HUES64 (cell line): ENCODE data around the gene SPRR1A.
"Not testable (repeated sequence)": the region's sequence is repeated elsewhere in the genome, so short reads cannot be mapped to it uniquely, and the experiment has no call there.

Source experiments
- H3K27ac ChIP-seq: 2 replicates; pipeline ENCODE4 v1.7.0; 2013; ENCODE audit warnings: low read depth, low read length, inconsistent platforms
- H3K27me3 ChIP-seq: 2 replicates; pipeline ENCODE4 v1.6.1; 2013; ENCODE audit warnings: mild to moderate bottlenecking, low read length; ENCODE audit not compliant: insufficient read depth
- H3K36me3 ChIP-seq: 2 replicates; pipeline ENCODE4 v1.6.1; 2013; ENCODE audit warnings: mild to moderate bottlenecking, low read length; ENCODE audit not compliant: insufficient read depth
- H3K4me1 ChIP-seq: 2 replicates; pipeline ENCODE4 v1.6.1; 2013; ENCODE audit warnings: mild to moderate bottlenecking, low read length, moderate library complexity; ENCODE audit not compliant: insufficient read depth
- H3K4me3 ChIP-seq: 2 replicates; pipeline ENCODE4 v1.5.1; 2013; ENCODE audit warnings: mild to moderate bottlenecking, low read length, moderate library complexity
- H3K9ac ChIP-seq: 2 replicates; pipeline ENCODE4 v1.6.1; 2013; ENCODE audit warnings: mild to moderate bottlenecking, low read depth, low read length
- H3K9me3 ChIP-seq: 2 replicates; pipeline ENCODE4 v1.6.1; 2013; ENCODE audit warnings: low read depth, low read length; ENCODE audit not compliant: insufficient read depth
- WGBS: fragments of 150-250, 120-280 bp; methylation state at CpG from one replicate; pipeline ENCODE4 v1.1.7; 2013; ENCODE audit warnings: missing lambda C conversion rate; 5-methylcytosine and 5-hydroxymethylcytosine counted together

Gene SPRR1A

GRCh38 chr1:152997901-152998300, 14.0 kb downstream of the SPRR1A start:
- Histone ChIP-seq H3K36me3 (no peaks in the 10 kb centered on the region), H3K27me3 (no peaks in the 10 kb centered on the region), H3K4me1 (peaks cover 5% of the 10 kb centered on the region; the same call in 1 of the 2 replicates), H3K27ac (no peak overlapping the region), H3K9ac (no peak overlapping the region), H3K9me3 (peaks cover 29% of the 10 kb centered on the region), H3K4me3 (no peak overlapping the region)
- 66% methylated on average over 7 of the region's 7 CpGs for WGBS

- H3K9me3 ChIP-seq, result peaks cover 29% of the 10 kb centered on the region
- no peaks in the 10 kb centered on the region for H3K36me3 ChIP-seq
- no peaks in the 10 kb centered on the region for H3K27me3 ChIP-seq
- 90% methylated on average over 4 of the region's 4 CpGs for WGBS
- no peak overlapping the region for H3K4me3 ChIP-seq
- H3K9ac ChIP-seq, result no peak overlapping the region
- H3K4me1 ChIP-seq, result peaks cover 5% of the 10 kb centered on the region; the same call in 1 of the 2 replicates
- H3K27ac ChIP-seq, result no peak overlapping the region
Measured at GRCh38 chr1:152998476-152998875, 14.6 kb downstream of the SPRR1A start.

- Histone ChIP-seq H3K9ac (no peak overlapping the region), H3K36me3 (no peaks in the 10 kb centered on the region), H3K27ac (no peak overlapping the region), H3K9me3 (peaks cover 24% of the 10 kb centered on the region), H3K4me1 (peaks cover 5% of the 10 kb centered on the region; the same call in 1 of the 2 replicates), H3K27me3 (no peaks in the 10 kb centered on the region), H3K4me3 (no peak overlapping the region)
- WGBS, result 71% methylated on average over 6 of the region's 6 CpGs
Measured at GRCh38 chr1:152999818-153000217, 15.9 kb downstream of the SPRR1A start.

DNA sequence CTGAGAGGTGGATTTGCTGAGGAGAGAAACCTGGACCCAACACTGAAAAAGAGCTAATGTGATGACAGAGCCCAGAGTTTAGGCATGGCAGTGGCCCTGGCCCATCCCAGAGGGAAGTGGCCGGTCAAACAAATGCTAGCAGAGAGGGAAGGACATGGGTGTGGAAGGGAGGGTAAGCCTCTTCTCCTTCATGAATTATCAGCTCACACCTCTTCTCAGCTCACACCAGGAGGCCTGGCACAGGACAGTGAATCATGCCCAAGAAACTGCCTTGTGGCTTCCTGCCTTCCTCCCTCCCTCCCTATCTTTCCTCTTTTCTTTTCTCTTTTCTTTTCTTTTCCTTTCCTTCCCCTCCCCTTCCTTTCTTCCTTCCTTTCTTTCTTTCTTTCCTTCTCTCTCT, 16.4 kb downstream of the SPRR1A start:
- 80% methylated on average over 1 of the region's 1 CpG for WGBS
- no peak overlapping the region for H3K9ac ChIP-seq

GRCh38 chr1:153001382-153001781, 17.5 kb downstream of the SPRR1A start, which contains the start of gene SPRR3:
SPRR3 (plus strand) TSS chr1:153001749; CDS start chr1:153003021, 1,272 bp downstream.
- Histone ChIP-seq H3K9me3 (peaks cover 15% of the 10 kb centered on the region), H3K4me1 (peaks cover 5% of the 10 kb centered on the region; the same call in 1 of the 2 replicates), H3K36me3 (no peaks in the 10 kb centered on the region), H3K27ac (no peak within 1 kb of the TSS), H3K4me3 (no peak within 1 kb of the TSS), H3K9ac (no peak within 1 kb of the TSS), H3K27me3 (no peaks in the 10 kb centered on the region)
- 68% methylated on average over 2 of the region's 2 CpGs for WGBS

More for the DNA sequence above, 16.4 kb downstream of the SPRR1A start:
- H3K36me3 ChIP-seq, result no peaks in the 10 kb centered on the region
- H3K9me3 ChIP-seq, result peaks cover 23% of the 10 kb centered on the region
- no peak overlapping the region for H3K27ac ChIP-seq
- no peak overlapping the region for H3K4me3 ChIP-seq
- peaks cover 5% of the 10 kb centered on the region; the same call in 1 of the 2 replicates for H3K4me1 ChIP-seq
- no peaks in the 10 kb centered on the region for H3K27me3 ChIP-seq

- H3K27ac ChIP-seq, H3K4me3 ChIP-seq, H3K36me3 ChIP-seq, H3K9ac ChIP-seq, H3K4me1 ChIP-seq, H3K27me3 ChIP-seq: not testable (repeated sequence)
- WGBS, result 79% methylated on average over 8 of the region's 8 CpGs
- peaks cover 14% of the 10 kb centered on the region for H3K9me3 ChIP-seq
Measured at GRCh38 chr1:153011235-153011758, 27.4 kb downstream of the SPRR1A start.

GRCh38 chr1:153021829-153022228, 37.9 kb downstream of the SPRR1A start:
- 64% methylated on average over 2 of the region's 2 CpGs for WGBS
- not testable (repeated sequence) for H3K27ac ChIP-seq

DNA sequence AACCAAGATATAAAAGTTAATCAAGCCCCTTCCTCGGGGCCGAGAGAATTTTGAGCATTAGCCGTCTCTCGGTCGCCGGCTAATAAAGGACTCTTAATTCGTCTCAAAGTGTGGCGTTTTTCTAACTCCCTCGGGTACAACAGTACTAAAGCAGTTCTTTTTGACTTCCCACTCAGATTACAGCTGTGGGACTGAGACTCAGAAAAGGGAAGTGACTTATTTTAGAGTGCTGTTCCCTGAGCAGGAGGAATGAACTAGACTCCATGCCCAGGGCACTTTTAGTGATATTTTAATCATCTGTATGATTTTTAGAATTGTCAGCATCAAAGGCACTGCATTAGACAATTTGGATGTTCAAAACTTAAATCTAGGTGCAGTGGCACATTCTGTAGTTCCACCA, 38.5 kb downstream of the SPRR1A start:
- not testable (repeated sequence) for H3K9ac ChIP-seq, H3K27me3 ChIP-seq, H3K4me3 ChIP-seq, H3K4me1 ChIP-seq, H3K27ac ChIP-seq, H3K36me3 ChIP-seq
- H3K9me3 ChIP-seq, result peaks cover 10% of the 10 kb centered on the region; the same call in 1 of the 2 replicates
- WGBS, result 92% methylated on average over 9 of the region's 9 CpGs

More at GRCh38 chr1:153021829-153022228, 37.9 kb downstream of the SPRR1A start:
- not testable (repeated sequence) for H3K9ac ChIP-seq, H3K4me3 ChIP-seq, H3K4me1 ChIP-seq, H3K27me3 ChIP-seq, H3K36me3 ChIP-seq
- H3K9me3 ChIP-seq, result peaks cover 10% of the 10 kb centered on the region; the same call in 1 of the 2 replicates

- WGBS, result 85% methylated on average over 7 of the region's 7 CpGs
Measured at GRCh38 chr1:153023109-153023508, 39.2 kb downstream of the SPRR1A start.

DNA sequence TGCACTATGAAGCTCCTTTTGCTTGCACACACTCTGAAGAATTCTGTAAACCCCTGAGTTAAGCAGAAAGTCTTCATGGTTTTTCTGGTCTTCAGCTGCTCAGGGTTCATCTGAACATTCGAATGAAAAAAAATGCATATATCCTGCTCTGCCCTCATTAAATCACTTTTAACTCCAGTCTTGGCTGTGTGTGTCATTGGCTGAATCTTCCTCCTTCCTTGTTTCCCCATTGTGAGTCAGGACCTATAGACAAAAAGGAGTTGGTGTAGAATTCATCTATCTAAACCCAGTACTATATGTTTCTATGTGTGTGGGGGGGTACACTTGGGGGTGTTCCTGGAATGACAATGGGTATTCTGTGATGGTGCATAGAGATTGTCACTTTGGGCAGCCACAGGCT, 40.5 kb downstream of the SPRR1A start:
- 88% methylated on average over 1 of the region's 1 CpG for WGBS
- H3K4me3 ChIP-seq, result no peak overlapping the region
- H3K36me3 ChIP-seq, result no peaks in the 10 kb centered on the region
- H3K9me3 ChIP-seq, result 0 out of 2 replicates have a peak, but pooled peaks cover 2% of the 10 kb centered on the region
- H3K27ac ChIP-seq, result no peak overlapping the region
- no peak overlapping the region for H3K9ac ChIP-seq
- 0 out of 2 replicates have a peak, but pooled peaks cover 7% of the 10 kb centered on the region for H3K4me1 ChIP-seq
- no peaks in the 10 kb centered on the region for H3K27me3 ChIP-seq

More at GRCh38 chr1:153023109-153023508, 39.2 kb downstream of the SPRR1A start:
- Histone ChIP-seq H3K27me3 (no peaks in the 10 kb centered on the region), H3K27ac (no peak overlapping the region), H3K9me3 (0 out of 2 replicates have a peak, but pooled peaks cover 6% of the 10 kb centered on the region), H3K4me1 (0 out of 2 replicates have a peak, but pooled peaks cover 7% of the 10 kb centered on the region), H3K4me3 (no peak overlapping the region), H3K9ac (no peak overlapping the region), H3K36me3 (no peaks in the 10 kb centered on the region)

DNA sequence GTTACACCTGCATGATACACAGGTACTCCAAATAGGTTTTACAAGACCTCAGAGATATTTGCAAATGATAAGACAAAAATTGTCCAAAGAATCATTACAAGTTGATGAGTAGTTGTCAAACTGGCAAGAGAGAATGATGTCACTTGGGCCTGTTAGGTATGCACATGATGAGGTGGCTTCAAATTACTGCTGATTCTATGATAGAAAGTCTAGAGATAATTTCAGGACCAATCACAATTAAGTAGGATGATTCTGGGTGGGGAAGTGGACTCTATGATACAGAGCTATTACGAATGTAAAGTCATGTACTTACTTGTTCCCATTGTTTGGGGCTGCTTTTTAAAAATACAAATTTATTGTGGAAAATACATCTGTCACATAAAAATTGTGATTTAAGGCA, 41.9 kb downstream of the SPRR1A start:
- Histone ChIP-seq H3K36me3 (no peaks in the 10 kb centered on the region), H3K9ac (no peak overlapping the region), H3K4me1 (0 out of 2 replicates have a peak, but pooled peaks cover 7% of the 10 kb centered on the region), H3K9me3 (0 out of 2 replicates have a peak, but pooled peaks cover 2% of the 10 kb centered on the region), H3K27me3 (no peaks in the 10 kb centered on the region), H3K4me3 (no peak overlapping the region), H3K27ac (no peak overlapping the region)
- 100% methylated on average over 1 of the region's 1 CpG for WGBS
